Psoas muscle (tissue), 8 donors: Measurements from ENCODE around the gene TFAP2A. TPM values are rescaled to one million over a fixed set of nuclear protein-coding genes. Genes with fewer than 3 reads are reported as not detected.

Source experiments
- ATAC-seq, 4 donors: fragments of 200-7000 bp; cut with Tn5 transposase; one replicate each; pipeline ENCODE4 v1.9.1; 2020; ENCODE audit warnings: moderate library complexity in 3 of 4, mild to moderate bottlenecking in 2 of 4
- DNase-seq, 2 donors: peaks; one replicate each; pipeline ENCODE4 v3.0.0-alpha.2; 2020
- H3K27ac ChIP-seq: fragments of 200-600 bp; one replicate; pipeline ENCODE4 v1.8.0; 2022
- H3K27me3 ChIP-seq, 3 donors: fragments of 200-600 bp in 1 of 3; one replicate each; pipeline versions ENCODE4 v1.6.1 to v1.8.0; 2013 to 2022; ENCODE audit warnings: low read length in 2 of 3, mild to moderate bottlenecking in 2 of 3, moderate library complexity in 1 of 3; ENCODE audit not compliant: insufficient read depth in 3 of 3
- H3K36me3 ChIP-seq, 2 donors: fragments of 200-600 bp in 1 of 2; one replicate each; pipeline versions ENCODE4 v1.6.1 to v1.8.0; 2013 to 2022; ENCODE audit warnings: low read depth in 1 of 2, mild to moderate bottlenecking in 1 of 2, moderate library complexity in 1 of 2; ENCODE audit not compliant: insufficient read depth in 1 of 2
- H3K4me1 ChIP-seq: fragments of 200-600 bp; one replicate; pipeline ENCODE4 v1.8.0; 2022
- H3K4me3 ChIP-seq: fragments of 200-600 bp; one replicate; pipeline ENCODE4 v1.8.0; 2022; ENCODE audit warnings: mild to moderate bottlenecking
- H3K9me3 ChIP-seq: fragments of 200-600 bp; one replicate; pipeline ENCODE4 v1.8.0; 2022
- WGBS, 3 donors: extraction: QIAGEN DNeasy Blood & Tissue Kit; methylation state at CpG; one replicate each; pipeline versions ENCODE4 v1.1.6 to v1.1.7; 2013; 5-methylcytosine and 5-hydroxymethylcytosine counted together
- intact Hi-C, 2 donors: fragments of 100-400 bp; cut with DNase I; formaldehyde crosslinking; loops; one replicate each; pipeline versions ENCODE4 v1.11.0 to v1.14.2; 2022
- polyA plus RNA-seq, 3 donors: library from polyadenylated mRNA; stranded (reverse); fragments of 200-250 nt; gene quantifications; one replicate each; pipeline ENCODE4 v1.2.3, GENCODE V29; 2013
- total RNA-seq, 4 donors: library from RNA; stranded (reverse); fragmentation: NEBNext Ultra II Directional in 2 of 4; extraction: Animal tissue kit (Norgen Biotek cat#: 25700) in 2 of 4; gene quantifications; one replicate each; pipeline versions ENCODE4 v1.2.1 to v1.2.4, GENCODE V29; 2021 to 2023
- TF ChIP-seq, protein P1 (sequence below): fragments of 200-600 bp; IDR thresholded peaks from one replicate; pipeline ENCODE4 v1.8.0; 2022; ENCODE audit warnings: antibody characterized with exemption
- donor health status: healthy with polysubstance abuse.
- donor health status: DM: no; HTN: no; CAD: no; lungs with moderate emphysema.
- donor health status: Bipolar disorder and iron deficiency.
- donor health status: healthy.
- donor health status: DM: yes; HTN: yes; CAD: no.
- donor health status: DM: no; HTN: no; CAD: no.
- donor health status: DM: no; HTN: no; CAD: no.
- donor health status: DM: yes; HTN: yes; CAD: no.

The TFAP2A gene
- total and polyA plus RNA-seq, 7 donors, result under 0.01 to 0.15 TPM; not detected in 5

- no peaks in the 10 kb centered on the region for H3K36me3 ChIP-seq
- H3K27me3 ChIP-seq, result peaks cover 0 to 12% (median 0%) of the 10 kb centered on the region in 3 donors
- TF ChIP-seq, protein P1, sequence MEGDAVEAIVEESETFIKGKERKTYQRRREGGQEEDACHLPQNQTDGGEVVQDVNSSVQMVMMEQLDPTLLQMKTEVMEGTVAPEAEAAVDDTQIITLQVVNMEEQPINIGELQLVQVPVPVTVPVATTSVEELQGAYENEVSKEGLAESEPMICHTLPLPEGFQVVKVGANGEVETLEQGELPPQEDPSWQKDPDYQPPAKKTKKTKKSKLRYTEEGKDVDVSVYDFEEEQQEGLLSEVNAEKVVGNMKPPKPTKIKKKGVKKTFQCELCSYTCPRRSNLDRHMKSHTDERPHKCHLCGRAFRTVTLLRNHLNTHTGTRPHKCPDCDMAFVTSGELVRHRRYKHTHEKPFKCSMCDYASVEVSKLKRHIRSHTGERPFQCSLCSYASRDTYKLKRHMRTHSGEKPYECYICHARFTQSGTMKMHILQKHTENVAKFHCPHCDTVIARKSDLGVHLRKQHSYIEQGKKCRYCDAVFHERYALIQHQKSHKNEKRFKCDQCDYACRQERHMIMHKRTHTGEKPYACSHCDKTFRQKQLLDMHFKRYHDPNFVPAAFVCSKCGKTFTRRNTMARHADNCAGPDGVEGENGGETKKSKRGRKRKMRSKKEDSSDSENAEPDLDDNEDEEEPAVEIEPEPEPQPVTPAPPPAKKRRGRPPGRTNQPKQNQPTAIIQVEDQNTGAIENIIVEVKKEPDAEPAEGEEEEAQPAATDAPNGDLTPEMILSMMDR, result no peak
- no peaks in the 10 kb centered on the region for H3K4me1 ChIP-seq
- intact Hi-C loops, result no loop called here
- DNase-seq (no peak), ATAC-seq (no peak)
- H3K9me3 ChIP-seq, result no peaks in the 10 kb centered on the region
- 62 to 71% (median 68%) methylated on average over 4 of the region's 4 CpGs for WGBS, 3 donors
- no peak overlapping the region for H3K27ac ChIP-seq
- H3K4me3 ChIP-seq, result no peak overlapping the region
These were observed 39.4 kb downstream of the TFAP2A start for GRCh38 chr6:10375391-10375969.

GRCh38 chr6:10373642-10374359 is 41.1 kb downstream of the TFAP2A start:
- Histone ChIP-seq H3K4me1 (no peaks in the 10 kb centered on the region), H3K4me3 (no peak overlapping the region), H3K27me3 (peaks cover 0 to 9% (median 2%) of the 10 kb centered on the region in 3 donors), H3K27ac (no peak overlapping the region), H3K9me3 (no peaks in the 10 kb centered on the region), H3K36me3 (no peaks in the 10 kb centered on the region)
- no peak for ATAC-seq
- TF ChIP-seq, protein P1, result no peak
- WGBS, 3 donors, result 40 to 59% (median 55%) methylated on average over 3 of the region's 3 CpGs
- no peak for DNase-seq
- intact Hi-C loops, result no loop called here

- H3K27ac ChIP-seq, result no peak overlapping the region
- no peaks in the 10 kb centered on the region for H3K4me1 ChIP-seq
- H3K27me3 ChIP-seq, result peaks cover 0 to 2% (median 2%) of the 10 kb centered on the region in 3 donors
- WGBS, 3 donors, result 86 to 93% (median 90%) methylated on average over 5 of the region's 5 CpGs
- no peak for DNase-seq
- TF ChIP-seq, protein P1, result no peak
- no peaks in the 10 kb centered on the region for H3K36me3 ChIP-seq
- intact Hi-C loops, result no loop called here
- no peaks in the 10 kb centered on the region for H3K9me3 ChIP-seq
- H3K4me3 ChIP-seq, result no peak overlapping the region
- no peak for ATAC-seq
These were observed 45.0 kb downstream of the TFAP2A start for GRCh38 chr6:10369896-10370295.

DNA sequence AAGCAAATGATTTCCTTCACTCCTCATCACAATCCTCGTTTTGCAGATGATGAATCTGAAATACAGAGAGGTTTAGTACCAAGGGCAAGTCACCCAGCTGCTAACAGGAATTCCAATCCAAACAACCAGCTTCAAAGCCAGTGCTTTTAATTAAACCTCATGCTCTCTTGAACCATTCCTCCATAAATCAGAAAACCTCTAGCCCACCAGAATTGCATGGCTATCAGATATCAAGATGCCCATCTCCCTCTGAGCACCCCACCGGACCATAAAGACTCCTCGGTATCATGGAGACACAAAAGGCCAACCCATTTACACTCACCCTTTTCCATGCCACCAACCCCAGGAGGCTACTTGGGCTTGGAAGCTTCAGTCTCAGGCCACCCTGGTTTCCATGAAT is 46.0 kb downstream of the TFAP2A start:
- H3K27me3 ChIP-seq, result peaks cover 0 to 4% (median 2%) of the 10 kb centered on the region in 3 donors
- DNase-seq, result no peak
- H3K4me3 ChIP-seq, result no peak overlapping the region
- H3K9me3 ChIP-seq, result no peaks in the 10 kb centered on the region
- no peaks in the 10 kb centered on the region for H3K36me3 ChIP-seq
- TF ChIP-seq, protein P1, result no peak
- no peaks in the 10 kb centered on the region for H3K4me1 ChIP-seq
- intact Hi-C loops, result no loop called here
- WGBS, 3 donors, result 19 to 21% (median 20%) methylated on average over 3 of the region's 3 CpGs
- ATAC-seq, result no peak
- no peak overlapping the region for H3K27ac ChIP-seq
